ENCODE measurements around the gene COBLL1.
A peak's percentile ranks its signal among the peaks of the same experiment; 100 is the strongest.
"Not testable (repeated sequence)": the region's sequence is repeated elsewhere in the genome, so short reads cannot be mapped to it uniquely, and the experiment has no call there.

The COBLL1 gene

DNA sequence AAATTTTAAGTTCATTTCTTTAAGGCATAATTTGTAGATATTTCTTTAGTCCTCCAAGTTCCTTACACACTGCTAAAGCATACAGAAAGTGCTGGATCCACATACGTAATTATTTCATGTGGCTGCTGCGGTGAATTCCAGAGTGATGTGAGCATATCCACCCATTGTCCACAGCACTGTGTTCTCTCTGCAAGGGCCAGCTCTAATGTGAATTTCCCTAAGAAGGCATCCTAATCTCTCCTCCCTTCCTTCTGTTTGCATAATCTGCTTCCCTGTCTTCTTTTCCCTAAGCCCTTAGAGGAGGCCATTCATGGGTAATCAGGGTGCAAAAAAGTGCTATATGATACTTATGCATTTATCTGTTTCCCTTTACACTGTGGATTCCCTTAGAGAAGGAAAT, 57.2 kb downstream of the COBLL1 start:
- no peak for DNase-seq (ENCODE audit: low spot score)

DNA sequence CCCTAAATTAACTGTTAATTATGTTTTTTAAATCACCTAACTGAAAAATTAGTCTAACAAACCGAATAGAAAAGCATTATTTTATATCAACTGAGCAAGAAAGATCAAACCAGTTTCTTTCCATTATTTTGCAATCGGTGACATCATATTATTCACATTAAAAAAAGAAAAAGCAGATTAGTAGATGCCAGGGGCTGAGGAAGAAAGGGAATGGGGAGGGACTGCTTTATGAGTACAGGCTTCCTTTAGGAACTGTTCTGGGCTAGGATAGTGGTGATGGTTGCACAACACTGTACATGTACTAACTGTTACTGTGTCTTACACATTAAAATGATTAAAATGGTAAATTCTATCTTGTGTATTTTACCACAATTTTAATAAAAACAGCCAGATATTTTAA, 59.3 kb downstream of the COBLL1 start:
- no peak for DNase-seq (ENCODE audit: low spot score)

DNA sequence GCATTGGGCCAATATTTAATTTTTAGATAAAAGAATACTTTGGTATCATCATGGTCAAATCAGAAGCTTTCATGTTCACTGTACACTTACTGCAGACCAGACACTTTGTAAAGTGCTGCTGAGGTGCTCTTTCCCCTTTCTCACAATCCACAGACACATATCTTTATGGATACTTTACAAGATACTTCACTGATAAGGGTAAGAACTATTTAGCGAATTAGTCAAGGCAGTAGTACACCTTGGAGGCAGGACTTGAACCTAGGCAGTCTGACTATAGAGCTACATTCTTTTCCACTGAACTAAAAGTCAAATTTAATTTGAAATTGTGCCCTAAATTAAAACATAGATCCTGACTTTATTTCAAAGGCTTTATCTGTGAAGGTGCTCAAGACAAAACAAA, 60.2 kb downstream of the COBLL1 start:
- no peak for DNase-seq (ENCODE audit: low spot score)

DNA sequence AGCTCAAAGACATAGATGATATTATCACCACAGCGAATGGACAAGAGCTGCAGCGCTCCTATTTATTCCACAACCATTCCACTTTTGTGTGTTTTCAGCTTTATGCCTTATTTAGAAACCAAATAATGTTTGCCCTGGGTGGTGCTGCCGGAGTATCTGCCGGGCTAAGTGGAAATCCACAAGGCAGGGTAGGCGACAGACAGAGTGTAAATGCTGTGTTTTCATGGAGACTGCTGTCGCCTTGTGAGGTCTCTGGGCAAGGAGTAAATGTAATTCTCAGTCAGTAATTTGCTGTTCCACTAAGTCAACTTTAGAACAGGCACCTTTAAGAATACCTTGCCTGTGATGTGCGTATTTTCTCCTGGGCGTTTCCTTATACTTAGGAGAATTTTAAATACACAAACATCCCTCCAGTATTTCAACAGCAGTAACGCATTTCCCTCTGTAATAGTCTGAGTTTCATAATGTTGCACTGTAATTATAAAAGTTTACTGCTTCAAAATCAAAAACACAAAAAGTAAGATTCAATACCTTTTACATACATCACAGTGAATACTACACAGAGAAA, 60.9 kb downstream of the COBLL1 start:
- DNase-seq (ENCODE audit: low spot score), result no peak

DNA sequence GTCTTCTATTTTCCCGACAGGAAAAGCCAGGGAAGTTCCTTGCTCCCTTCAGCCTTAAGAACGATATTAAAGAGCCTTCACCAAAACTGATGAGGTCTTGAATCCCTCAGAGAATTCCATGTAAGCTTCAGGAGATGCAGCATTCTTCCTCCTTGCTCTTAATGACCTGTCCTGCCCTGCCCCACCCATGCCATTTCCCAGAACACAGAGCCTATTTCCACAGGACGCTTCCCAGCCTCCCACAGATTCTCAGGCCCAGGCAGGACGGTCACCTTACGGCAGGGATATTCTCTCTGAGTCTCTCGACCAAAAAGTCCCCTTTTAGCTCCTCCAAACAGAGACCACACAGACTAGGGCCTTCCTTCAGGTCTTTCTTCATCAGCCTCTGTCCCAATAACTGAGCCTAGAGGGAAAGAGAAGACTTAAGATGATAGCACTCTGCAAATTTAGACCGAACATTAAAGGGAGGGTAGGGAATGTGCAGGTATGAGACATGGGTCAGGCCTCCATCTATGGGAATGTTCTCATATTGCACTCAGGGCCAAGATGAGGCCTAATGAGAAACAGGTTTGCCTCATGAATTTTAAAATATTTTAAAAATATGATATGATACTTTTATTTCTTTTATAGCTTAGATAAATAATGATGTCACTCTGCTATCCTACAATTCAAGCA, 62.1 kb downstream of the COBLL1 start:
- DNase-seq (ENCODE audit: low spot score), result no peak

DNA sequence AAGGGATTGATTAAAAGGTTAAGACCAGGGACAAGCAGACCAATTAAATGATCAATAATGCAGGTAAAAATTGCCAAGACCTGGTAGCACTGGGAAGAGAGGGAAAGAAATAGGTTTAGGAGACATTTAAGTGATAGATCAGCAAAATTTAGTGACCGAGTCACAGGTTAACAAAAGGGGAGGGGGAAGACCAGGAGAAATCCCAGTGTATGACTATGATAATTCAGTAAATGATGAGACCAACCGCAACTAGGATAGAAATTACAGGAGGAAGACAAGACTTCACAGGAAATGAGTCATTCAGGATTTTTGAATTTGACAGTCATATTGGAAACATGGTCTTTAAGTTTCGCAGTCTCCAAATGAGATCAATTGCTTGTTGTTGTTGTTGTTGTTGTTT, 62.9 kb downstream of the COBLL1 start:
- DNase-seq (ENCODE audit: low spot score), result no peak

DNA sequence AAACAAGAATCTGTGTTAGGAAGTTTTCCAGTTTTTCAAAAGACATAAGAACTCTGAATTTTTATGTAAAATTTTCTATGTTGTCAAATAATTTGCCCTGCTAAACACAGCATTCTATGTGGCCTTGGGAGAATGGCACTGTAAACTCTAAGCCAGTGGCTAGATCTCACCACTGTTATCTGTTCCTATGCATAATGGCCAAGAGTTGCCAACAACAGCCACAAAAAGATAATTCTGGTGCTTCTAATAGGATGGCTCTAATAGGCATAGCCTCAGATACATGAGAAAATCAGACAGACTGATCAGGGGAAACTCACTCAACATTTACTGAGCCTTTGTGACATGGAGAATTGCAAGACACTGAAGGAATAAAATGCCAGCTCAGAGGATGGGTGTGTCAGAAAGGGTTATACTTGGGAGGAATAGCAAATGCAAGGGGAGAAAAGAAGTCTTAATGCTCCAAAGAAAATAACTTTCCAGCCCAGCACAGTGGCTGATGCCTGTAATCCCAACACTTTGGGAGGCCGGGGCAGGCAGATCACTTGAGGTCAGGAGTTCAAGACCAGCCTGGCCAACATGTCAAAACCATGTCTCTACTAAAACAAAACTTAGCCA, 63.7 kb downstream of the COBLL1 start:
- DNase-seq (ENCODE audit: low spot score), result no peak

DNA sequence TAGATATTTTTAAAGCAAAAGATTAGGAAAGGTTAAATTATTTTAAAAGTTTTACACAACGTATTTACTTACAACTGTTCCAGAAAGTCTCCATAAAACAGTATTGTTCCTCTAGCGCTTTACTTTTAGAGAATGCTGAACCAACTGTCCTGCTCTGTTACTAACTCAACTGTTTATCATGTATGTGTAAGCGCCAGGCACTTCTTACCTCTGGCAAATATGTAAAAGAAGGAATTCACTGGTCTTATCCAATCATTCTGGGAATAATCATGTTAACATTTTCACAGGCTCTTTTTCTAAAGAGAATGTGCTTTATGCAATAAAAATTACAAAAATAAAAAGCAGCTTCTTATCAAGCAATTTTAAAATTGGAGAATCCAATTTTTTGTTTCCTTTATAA, 68.0 kb downstream of the COBLL1 start:
- no peak for DNase-seq (ENCODE audit: low spot score)

DNA sequence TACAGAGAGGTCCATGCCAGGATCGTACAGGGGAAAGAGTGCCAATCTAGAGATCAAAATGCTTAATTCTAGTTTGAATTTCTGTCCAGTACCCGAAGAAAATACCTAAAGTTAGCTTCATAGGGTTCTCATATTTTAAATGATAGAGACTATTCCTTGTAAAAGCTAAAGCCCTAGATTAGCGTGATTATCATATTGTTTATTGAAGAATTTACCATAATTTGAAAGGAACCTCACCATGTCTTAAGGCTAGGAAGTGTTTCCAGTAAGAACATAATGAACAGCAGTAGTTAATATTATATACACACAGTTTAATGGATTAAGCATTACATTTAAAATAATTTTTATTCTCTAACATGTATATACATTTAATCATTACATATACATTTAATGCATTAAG, 68.5 kb downstream of the COBLL1 start:
- DNase-seq (ENCODE audit: low spot score), result no peak

DNA sequence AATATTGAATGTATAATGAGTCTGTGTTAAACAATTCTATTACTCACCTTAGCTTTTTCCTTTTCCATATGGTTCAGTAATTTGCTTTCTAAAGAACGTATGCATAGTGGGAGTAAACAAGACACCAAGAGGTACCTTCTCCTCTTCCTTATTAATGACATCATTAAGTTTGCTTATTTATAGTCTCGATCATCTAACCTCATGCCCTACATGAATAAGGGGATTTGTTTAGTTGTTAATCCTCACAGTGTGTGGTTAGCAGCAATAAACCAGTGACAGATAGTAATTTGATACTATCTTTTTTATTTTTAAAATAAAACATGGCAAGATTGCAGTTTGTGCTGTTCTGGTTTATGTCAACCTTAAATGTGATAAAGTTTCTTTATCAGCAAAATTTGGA, 69.7 kb downstream of the COBLL1 start:
- DNase-seq (ENCODE audit: low spot score), result peak; percentile 16

DNA sequence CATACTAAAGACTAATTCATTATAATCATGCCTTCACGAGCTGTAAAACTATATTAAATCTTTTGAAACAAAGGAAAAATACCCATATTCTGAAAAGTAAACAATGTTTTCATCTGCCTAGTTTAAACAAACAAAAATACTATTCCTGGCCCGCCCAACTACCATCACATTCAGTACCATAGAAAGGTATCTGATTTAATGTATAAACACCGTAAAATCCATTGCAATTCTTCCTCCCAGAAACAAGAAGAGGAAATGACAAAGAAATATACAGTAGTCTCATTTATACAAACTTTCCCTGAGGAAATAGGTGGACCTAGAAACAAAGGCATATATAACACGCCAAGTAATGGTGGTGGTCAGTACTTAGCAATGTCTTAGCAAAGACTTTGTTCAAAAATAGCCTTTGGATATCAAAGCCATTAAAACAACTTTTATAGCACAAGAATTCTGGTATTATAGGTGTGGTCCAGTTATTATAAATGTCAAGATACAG, 71.2 kb downstream of the COBLL1 start:
- no peak for DNase-seq (ENCODE audit: low spot score)

DNA sequence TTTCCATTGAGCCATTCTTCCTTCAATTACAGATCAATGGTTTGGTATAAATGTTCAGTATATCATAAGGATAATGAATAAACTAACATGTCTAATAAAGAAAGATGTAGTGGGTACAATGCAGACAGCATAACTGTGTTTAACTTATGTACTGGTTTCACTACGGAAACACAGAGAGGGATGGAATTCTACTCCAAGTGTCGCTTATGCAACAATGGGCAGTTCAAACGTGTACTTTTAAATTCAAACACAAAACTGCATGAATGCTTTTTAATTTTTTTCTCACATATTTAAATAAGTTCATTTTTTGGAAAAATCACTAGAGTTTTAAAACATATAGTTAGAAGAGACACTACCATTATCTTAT, 74.7 kb downstream of the COBLL1 start:
- no peak for DNase-seq (ENCODE audit: low spot score)

DNA sequence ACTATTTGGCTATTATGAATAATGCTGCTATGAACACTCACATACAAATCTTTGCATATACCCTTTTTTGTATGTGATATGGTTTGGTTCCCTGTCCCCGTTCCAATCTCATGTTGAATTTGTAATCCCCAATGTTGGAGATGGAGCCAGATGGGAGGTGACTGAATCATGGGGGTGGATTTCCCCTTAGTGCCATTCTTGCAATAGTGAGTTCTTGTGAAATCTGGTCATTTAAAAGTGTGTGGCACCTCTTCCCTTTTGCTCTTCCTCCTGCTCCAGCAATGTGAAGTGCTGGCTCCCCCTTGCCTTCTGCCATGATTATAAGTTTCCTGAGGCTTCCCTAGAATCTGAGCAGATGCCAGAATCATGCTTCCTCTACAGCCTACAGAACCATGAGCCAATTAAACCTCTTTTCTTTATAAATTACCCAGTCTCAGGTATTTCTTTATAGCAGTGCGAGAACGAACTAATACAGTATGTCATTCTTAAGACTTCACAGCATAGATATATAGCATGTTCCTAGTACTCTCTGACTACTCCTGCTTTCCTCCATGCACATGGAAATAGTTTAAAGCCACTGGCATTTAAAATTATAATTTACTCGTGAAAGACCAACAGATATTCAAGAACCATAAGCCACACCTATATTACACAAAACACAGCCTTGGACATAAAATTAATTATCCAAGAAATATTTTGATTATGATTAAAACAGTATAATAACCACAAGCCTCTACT, 75.2 kb downstream of the COBLL1 start:
- DNase-seq (ENCODE audit: low spot score), result no peak

DNA sequence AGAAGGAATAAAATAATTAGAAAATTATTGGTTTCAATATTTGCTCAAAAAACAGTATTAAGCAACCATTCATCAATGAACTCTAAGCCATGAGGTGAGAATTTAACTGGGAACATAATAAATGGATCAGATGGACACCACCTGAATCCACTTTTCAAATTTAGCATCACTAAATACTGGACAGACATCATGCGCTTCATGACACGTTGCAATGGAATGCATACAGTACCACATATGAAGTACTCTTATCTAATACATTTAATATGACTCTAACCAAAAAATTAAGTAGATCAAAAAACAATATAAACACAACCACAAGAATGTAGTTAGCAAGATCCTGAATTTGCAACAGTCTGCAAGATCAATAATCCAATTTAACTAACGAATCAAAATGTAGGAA, 76.6 kb downstream of the COBLL1 start:
- no peak for DNase-seq (ENCODE audit: low spot score)

DNA sequence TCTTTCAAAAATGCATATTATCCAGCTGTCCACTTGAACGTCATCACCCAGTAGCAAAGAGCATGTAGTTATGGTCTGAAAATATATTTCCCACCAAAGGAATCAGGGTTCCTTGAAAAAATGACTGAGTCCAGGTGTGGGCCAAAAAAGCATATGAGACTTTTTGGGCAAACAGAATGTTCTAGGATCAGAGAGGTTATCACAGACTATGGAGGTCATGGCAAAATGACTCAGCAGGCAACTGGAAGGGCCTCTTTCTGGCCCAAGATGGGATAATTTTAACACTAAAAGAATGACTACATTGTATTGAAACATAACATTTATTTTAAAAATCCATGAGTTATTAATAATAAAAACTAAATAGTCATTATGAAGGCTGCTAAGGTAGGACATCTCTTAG, 77.1 kb downstream of the COBLL1 start:
- DNase-seq (ENCODE audit: low spot score), result no peak

DNA sequence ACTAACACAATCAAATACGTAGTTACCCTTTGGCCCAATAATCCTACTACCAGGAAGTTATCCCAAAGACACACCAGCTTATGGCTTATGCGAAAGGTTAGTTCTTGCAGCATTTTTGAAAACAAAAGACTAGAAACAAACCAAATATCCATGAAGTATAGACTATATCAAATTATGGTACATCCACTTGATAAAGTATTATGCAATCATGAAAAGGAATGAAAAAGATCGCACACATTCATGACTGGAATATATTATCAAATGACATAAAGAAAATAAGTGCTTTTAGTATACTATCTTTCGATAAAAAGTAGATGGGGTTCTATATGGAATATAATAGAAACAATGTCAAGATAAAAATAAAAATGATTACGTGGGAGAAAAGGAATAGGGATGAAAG, 78.2 kb downstream of the COBLL1 start:
- DNase-seq (ENCODE audit: low spot score), result no peak

DNA sequence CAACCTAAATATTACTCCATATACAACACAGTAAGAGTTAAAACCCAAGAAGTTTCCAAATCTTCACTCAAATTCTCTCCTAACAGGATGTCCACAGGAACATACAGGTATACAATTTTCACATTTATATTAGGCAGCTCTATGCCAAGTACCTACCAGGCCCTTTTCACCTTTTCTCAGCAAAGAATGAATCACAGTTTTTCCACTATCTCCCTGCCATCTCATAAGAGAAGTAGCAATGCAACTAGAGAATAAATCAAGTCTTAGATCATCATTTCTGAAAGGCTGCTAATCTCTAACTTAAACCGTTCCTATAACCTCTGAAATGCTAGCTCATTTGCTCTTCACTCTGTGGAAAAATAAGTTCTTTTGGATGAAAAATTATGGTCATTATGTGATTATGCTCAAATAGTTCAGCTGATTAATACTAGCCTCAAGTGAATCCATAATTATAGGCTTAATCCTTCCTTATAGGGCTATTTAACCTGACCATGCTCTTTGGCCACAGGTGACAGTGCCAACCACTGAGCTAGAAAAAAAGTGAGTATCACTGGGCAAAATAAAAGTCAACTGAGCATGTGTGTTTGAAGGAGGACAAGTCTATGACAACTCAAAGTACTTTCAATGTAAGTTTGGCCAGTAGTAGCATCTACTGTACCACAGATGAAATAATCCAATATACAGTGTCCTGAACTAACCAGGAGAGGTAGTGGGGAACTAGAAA, 79.7 kb downstream of the COBLL1 start:
- no peak for DNase-seq (ENCODE audit: low spot score)

DNA sequence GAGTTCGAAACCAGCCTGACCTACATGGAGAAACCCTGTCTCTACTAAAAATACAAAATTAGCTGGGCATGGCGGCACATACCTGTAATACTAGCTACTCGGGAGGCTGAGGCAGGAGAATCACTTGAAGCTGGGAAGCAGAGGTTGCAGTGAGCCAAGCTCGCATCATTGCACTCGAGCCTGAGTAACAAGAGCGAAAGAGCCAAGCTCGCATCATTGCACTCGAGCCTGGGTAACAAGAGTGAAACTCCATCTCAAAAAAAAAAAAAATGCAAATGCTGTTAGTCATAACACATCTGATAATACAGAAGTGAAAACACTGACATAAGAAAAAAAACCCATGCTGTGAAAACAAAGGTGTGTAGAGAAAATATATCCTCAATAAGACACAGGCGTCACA, 80.4 kb downstream of the COBLL1 start:
- not testable (repeated sequence) for DNase-seq (ENCODE audit: low spot score)

DNA sequence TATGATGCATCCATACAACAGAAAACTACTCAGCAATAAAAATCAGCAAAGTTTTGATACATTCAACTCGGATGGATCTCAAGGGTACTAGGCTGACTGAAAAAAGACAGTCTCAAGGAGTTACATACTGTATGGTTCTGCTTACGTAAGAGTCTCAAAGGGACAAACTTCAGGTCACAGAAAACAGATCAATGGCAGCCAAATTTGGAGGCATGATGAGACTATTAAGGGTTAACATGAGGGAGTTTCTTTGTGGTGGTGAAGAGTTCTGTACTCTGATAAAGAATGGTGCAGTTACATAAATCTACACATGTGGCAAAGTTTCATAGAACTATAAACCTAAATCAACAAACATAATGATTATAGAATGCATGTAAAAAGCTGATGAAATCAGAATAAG, 81.4 kb downstream of the COBLL1 start:
- DNase-seq (ENCODE audit: low spot score), result no peak

DNA sequence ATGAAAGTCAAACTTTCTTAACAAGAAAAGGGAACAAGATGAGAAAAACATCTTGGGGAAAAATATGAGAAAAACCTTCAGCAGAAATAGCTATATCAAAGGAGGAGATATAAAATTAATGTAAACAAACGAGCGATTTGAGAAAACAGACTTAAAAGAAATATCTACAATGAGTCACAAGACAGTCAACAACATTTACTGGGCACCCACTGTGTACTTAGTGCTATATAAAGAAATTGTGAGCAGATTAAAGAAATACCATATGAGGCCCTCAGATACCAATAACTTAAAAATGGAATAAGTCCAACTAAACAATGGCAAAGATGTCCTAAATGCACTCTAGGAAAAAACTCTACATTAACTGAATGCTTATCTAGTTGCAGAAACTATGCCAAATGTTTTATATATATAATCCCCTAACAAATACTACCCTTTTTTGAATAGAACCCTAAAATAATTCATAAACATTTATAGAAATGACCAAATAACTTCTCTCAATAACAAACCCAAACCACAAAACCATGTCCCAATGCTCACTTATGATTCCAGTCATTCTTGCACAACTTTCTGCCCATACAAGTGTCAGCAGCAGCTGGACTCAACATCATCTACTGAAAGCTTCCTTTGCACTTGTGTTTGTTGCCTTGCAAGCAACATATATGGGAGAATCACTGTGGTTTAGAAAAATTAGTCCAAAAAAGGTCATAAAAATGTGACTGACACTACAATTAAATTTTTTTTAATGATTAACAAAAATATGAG, 83.5 kb downstream of the COBLL1 start:
- no peak for DNase-seq (ENCODE audit: low spot score)

DNA sequence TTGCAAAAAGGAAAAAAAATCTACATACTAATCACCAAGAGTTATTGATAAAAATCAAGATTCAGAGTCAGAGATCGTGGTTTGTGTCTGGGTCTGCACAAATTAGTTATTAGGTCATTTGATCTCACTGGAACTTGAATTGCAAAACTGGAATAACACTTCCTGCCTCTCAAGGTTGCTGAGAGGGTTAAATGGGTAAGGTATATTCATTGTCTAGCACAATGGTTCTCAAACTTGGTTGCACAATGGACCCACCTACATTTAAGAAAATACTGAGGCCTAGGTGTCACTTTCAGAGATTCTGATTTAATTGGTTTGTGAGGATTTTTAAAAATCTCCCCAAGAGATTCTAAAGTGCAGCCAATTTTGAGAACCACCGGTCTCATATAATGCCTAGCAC, 84.8 kb downstream of the COBLL1 start:
- DNase-seq (ENCODE audit: low spot score), result no peak

DNA sequence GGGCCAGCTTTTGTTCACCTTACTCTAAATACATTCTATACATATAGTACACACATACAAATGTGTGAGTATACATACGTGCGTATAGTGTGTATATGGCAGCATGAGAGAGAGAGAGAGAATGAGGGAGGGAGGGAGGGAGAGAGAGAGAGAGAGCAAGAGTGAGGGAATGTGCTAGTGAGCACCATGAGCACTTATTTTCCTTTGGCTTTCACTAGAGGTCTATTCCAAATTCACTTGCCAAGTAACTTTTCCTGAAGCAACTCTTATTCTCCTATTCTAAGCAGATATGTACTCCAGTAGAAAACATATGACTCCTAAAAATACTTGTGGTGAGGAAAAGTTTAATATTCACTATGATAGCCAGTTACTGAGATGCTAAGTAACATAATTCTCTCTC, 85.7 kb downstream of the COBLL1 start:
- no peak for DNase-seq (ENCODE audit: low spot score)
